Bronchial epithelial cell (primary cell): ENCODE measurements around the gene PARD6A. TPM values are rescaled to one million over a fixed set of nuclear protein-coding genes. Genes with fewer than 3 reads are reported as not detected.

Source experiments
- DNase-seq: peaks from one replicate; pipeline ENCODE4 v3.0.0-alpha.2; 2010; ENCODE audit warnings: low read depth
- FAIRE-seq: peaks from 2 replicates; lab custom pipeline; 2011; peaks lifted over from hg19 to GRCh38; lab: Jason Lieb, UNC
- H3K27me3 ChIP-seq: 2 replicates; pipeline ENCODE4 v1.5.1; 2011; ENCODE audit warnings: low read length; ENCODE audit not compliant: control insufficient read depth, insufficient read depth
- H3K36me3 ChIP-seq: 2 replicates; pipeline ENCODE4 v1.5.1; 2011; ENCODE audit warnings: low read length; ENCODE audit not compliant: control insufficient read depth, insufficient read depth
- H3K4me3 ChIP-seq: 2 replicates; pipeline ENCODE4 v1.5.1; 2011; ENCODE audit warnings: mild to moderate bottlenecking, low read depth, low read length, control low read depth
- CTCF ChIP-seq: IDR thresholded peaks from 2 replicates; pipeline ENCODE4 v1.5.1; 2011; ENCODE audit warnings: mild to moderate bottlenecking, moderate library complexity, low read length, control low read depth, inconsistent platforms; ENCODE audit not compliant: insufficient read depth, severe bottlenecking
- total RNA-seq: library from RNA; depleted of rRNA; stranded (reverse); fragments of >200 nt; gene quantifications from 2 replicates; pipeline ENCODE4 v1.2.1, GENCODE V29; 2014

The PARD6A gene, protein sequence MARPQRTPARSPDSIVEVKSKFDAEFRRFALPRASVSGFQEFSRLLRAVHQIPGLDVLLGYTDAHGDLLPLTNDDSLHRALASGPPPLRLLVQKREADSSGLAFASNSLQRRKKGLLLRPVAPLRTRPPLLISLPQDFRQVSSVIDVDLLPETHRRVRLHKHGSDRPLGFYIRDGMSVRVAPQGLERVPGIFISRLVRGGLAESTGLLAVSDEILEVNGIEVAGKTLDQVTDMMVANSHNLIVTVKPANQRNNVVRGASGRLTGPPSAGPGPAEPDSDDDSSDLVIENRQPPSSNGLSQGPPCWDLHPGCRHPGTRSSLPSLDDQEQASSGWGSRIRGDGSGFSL
- 2.6 and 4.4 TPM in 2 replicates for total RNA-seq

- Histone ChIP-seq H3K27me3 (no peaks in the 10 kb centered on the region), H3K4me3 (peak within 1 kb of the TSS; percentile 98), H3K36me3 (peaks cover 7% of the 10 kb centered on the region)
- peak; percentile 78 for DNase-seq
- TF ChIP-seq CTCF = no peak
- no peak for FAIRE-seq
These were observed at the start of gene PARD6A for GRCh38 chr16:67660564-67661028. Gene PARD6A (plus strand): TSS chr16:67660960. CDS start chr16:67661039, 79 bp downstream.

GRCh38 chr16:67613808-67614207, 47.0 kb upstream of the PARD6A start:
- peak; percentile 31 for DNase-seq
- no peak for TF ChIP-seq CTCF
- no peak overlapping the region for H3K4me3 ChIP-seq
- no peak for FAIRE-seq
- peaks cover 8% of the 10 kb centered on the region for H3K36me3 ChIP-seq
- no peaks in the 10 kb centered on the region for H3K27me3 ChIP-seq

- TF ChIP-seq CTCF = no peak
- Histone ChIP-seq H3K4me3 (no peak overlapping the region), H3K27me3 (no peaks in the 10 kb centered on the region), H3K36me3 (peaks cover 15% of the 10 kb centered on the region)
- no peak for FAIRE-seq
- DNase-seq = no peak
These were observed 32.5 kb upstream of the PARD6A start for GRCh38 chr16:67628216-67628615.

- H3K27me3 ChIP-seq = no peaks in the 10 kb centered on the region
- no peak for TF ChIP-seq CTCF
- H3K36me3 ChIP-seq = peaks cover 15% of the 10 kb centered on the region
- H3K4me3 ChIP-seq = no peak overlapping the region
- FAIRE-seq = no peak
- peak; percentile 13 for DNase-seq
These were observed 28.2 kb upstream of the PARD6A start for GRCh38 chr16:67632415-67633172.

- TF ChIP-seq CTCF = no peak
- H3K27me3 ChIP-seq = no peaks in the 10 kb centered on the region
These were observed 24.0 kb upstream of the PARD6A start for GRCh38 chr16:67636713-67637112.

More at GRCh38 chr16:67636713-67637112, 24.0 kb upstream of the PARD6A start:
- peaks cover 11% of the 10 kb centered on the region for H3K36me3 ChIP-seq
- no peak for DNase-seq
- H3K4me3 ChIP-seq = no peak overlapping the region
- no peak for FAIRE-seq
